Body of pancreas (tissue), 4 donors: ENCODE data around the gene CAPZB.

Experiments
- CTCF ChIP-seq, 7 experiments: fragments of 450-650 bp in 4 of 7; fragments of 200-600 bp in 3 of 7; sonication (generic) in 3 of 7; IDR thresholded peaks; one replicate each; pipeline ENCODE4 v1.5.1; 2016 to 2019; ENCODE audit warnings: antibody characterized with exemption in 7 of 7
- POLR2A ChIP-seq, 3 donors: fragments of 450-650 bp; IDR thresholded peaks; one replicate each; pipeline ENCODE4 v1.6.1; 2016; ENCODE audit warnings: antibody characterized with exemption in 3 of 3, mild to moderate bottlenecking in 2 of 3

GRCh38 chr1:19359357-19359756 lies 126.0 kb downstream of the CAPZB start:
- TF ChIP-seq CTCF (IDR thresholded peaks at IDR 0.05): no peak
- no peak for TF ChIP-seq POLR2A (IDR thresholded peaks at IDR 0.05)
